GM12878 (cell line): Measurements from ENCODE around the gene DMRTB1. TPM values are rescaled to one million over a fixed set of nuclear protein-coding genes. Genes with fewer than 3 reads are reported as not detected.

Experiments used
- ATAC-seq: fragments of 200-7000 bp; cut with Tn5 transposase; 3 replicates; pipeline ENCODE4 v1.9.1; 2020; ENCODE audit warnings: mild to moderate bottlenecking, moderate library complexity
- BruUV-seq: library from RNA; stranded (reverse); fragments of 400-500 nt; replicated peaks from 2 replicates; lab custom pipeline; 2021; lab: Mats Ljungman, UMichigan
- CTCF ChIA-PET: fragments of 300-600 bp; sonication (Branson Sonifier 250); formaldehyde crosslinking; extraction: SDS; loops from one replicate; lab custom pipeline; 2021; ENCODE audit warnings: inconsistent platforms; lab: Yijun Ruan, JAX
- POLR2A ChIA-PET: fragments of 350-600 bp; formaldehyde crosslinking; extraction: SDS; loops from one replicate; lab custom pipeline; 2021; ENCODE audit warnings: inconsistent platforms; lab: Charles Lee
- RAD21 ChIA-PET: fragments of 300-600 bp; sonication (Branson Sonifier 250); formaldehyde crosslinking; loops from one replicate; lab custom pipeline; 2023; ENCODE audit warnings: antibody characterized with exemption; ENCODE audit not compliant: unreplicated experiment; lab: Charles Lee
- SMC1A ChIA-PET: fragments of 300-600 bp; sonication (Branson Sonifier 250); formaldehyde crosslinking; loops from one replicate; lab custom pipeline; 2023; ENCODE audit not compliant: unreplicated experiment, uncharacterized antibody; lab: Charles Lee
- DNase-seq: peaks from one replicate; pipeline ENCODE4 v3.0.0-alpha.2; 2011; ENCODE audit warnings: low read depth, low spot score
- FAIRE-seq: peaks from 3 replicates; lab custom pipeline; 2011; peaks lifted over from hg19 to GRCh38; lab: Jason Lieb, UNC
- H2AFZ ChIP-seq: 2 replicates; pipeline ENCODE4 v1.6.0; 2011; ENCODE audit warnings: low read depth, low read length, control low read depth; ENCODE audit not compliant: control insufficient read depth
- H3K27ac ChIP-seq: 2 replicates; pipeline ENCODE4 v1.5.1; 2011; ENCODE audit warnings: control low read depth; ENCODE audit not compliant: control insufficient read depth, insufficient read depth
- H3K27me3 ChIP-seq, 2 experiments: replicated peaks in 1 of 2; 2 replicates each; pipeline versions ENCODE4 v1.6.0 to v1.6.1; 2011; ENCODE audit warnings: low read length in 1 of 2; ENCODE audit not compliant: control insufficient read depth in 2 of 2, insufficient read depth in 2 of 2
- H3K36me3 ChIP-seq, 2 experiments: 2 replicates each; pipeline ENCODE4 v1.5.1; 2011; ENCODE audit warnings: low read length in 1 of 2; ENCODE audit not compliant: control insufficient read depth in 2 of 2, insufficient read depth in 2 of 2
- H3K4me1 ChIP-seq: 2 replicates; pipeline ENCODE4 v1.6.1; 2011; ENCODE audit warnings: mild to moderate bottlenecking, low read length, moderate library complexity, mixed read lengths; ENCODE audit not compliant: control insufficient read depth, insufficient read depth
- H3K4me2 ChIP-seq: 2 replicates; pipeline ENCODE4 v1.6.0; 2011; ENCODE audit warnings: control low read depth; ENCODE audit not compliant: control insufficient read depth, insufficient read depth
- H3K4me3 ChIP-seq: fragments of 200-600 bp; sonication (generic); 2 replicates; pipeline ENCODE4 v1.5.1; 2016
- H3K79me2 ChIP-seq: 2 replicates; pipeline ENCODE4 v1.6.0; 2011; ENCODE audit warnings: low read length; ENCODE audit not compliant: control insufficient read depth, insufficient read depth
- H3K9ac ChIP-seq: 2 replicates; pipeline ENCODE4 v1.8.0; 2011; ENCODE audit warnings: low read length, control low read depth, mixed read lengths; ENCODE audit not compliant: control insufficient read depth, insufficient read depth
- H3K9me3 ChIP-seq: replicated peaks from 3 replicates; pipeline ENCODE4 v1.5.1; 2011; ENCODE audit warnings: mild to moderate bottlenecking, low read length; ENCODE audit not compliant: control insufficient read depth, insufficient read depth
- H4K20me1 ChIP-seq: 2 replicates; pipeline ENCODE4 v1.6.0; 2011; ENCODE audit not compliant: control insufficient read depth, insufficient read depth
- BCL11A ChIP-seq: IDR thresholded peaks from 2 replicates; pipeline ENCODE4 v1.6.1; 2011; ENCODE audit warnings: low read depth, low read length
- CBFB ChIP-seq: IDR thresholded peaks from 2 replicates; pipeline ENCODE4 v1.6.1; 2016; ENCODE audit warnings: antibody characterized with exemption, low read depth
- FOXK2 ChIP-seq: fragments of 450-650 bp; IDR thresholded peaks from 2 replicates; pipeline ENCODE4 v1.6.1; 2017; ENCODE audit warnings: mild to moderate bottlenecking, moderate library complexity
- LARP7 ChIP-seq: fragments of 450-650 bp; IDR thresholded peaks from 2 replicates; pipeline ENCODE4 v1.6.1; 2017; ENCODE audit warnings: mild to moderate bottlenecking
- SP1 ChIP-seq: IDR thresholded peaks from one replicate; pipeline ENCODE4 v1.6.1; 2011; ENCODE audit warnings: low read depth, low read length
- ZBED1 ChIP-seq: IDR thresholded peaks from 2 replicates; pipeline ENCODE4 v1.6.1; 2016; ENCODE audit warnings: borderline replicate concordance
- ZNF384 ChIP-seq: IDR thresholded peaks from 2 replicates; pipeline ENCODE4 v1.6.1; 2012; ENCODE audit warnings: low read depth, mild to moderate bottlenecking, low read length, improper control_type of control experiment, borderline replicate concordance
- WGBS: methylation state at CpG from one replicate; pipeline ENCODE4 v1.1.6; 2016; ENCODE audit warnings: low lambda C conversion rate; ENCODE audit not compliant: insufficient replicate concordance, insufficient coverage; ENCODE audit errors: missing lambda C conversion rate; 5-methylcytosine and 5-hydroxymethylcytosine counted together
- in situ Hi-C: fragments of 300-500 bp; cut with MboI; formaldehyde crosslinking; loops from 9 replicates; pipeline ENCODE4 v1.14.3; 2018; ENCODE audit warnings: mixed read lengths
- intact Hi-C: fragments of 100-400 bp; cut with micrococcal nuclease; formaldehyde crosslinking; loops from one replicate; pipeline ENCODE4 v1.14.2; 2022; ENCODE audit not compliant: unreplicated experiment
- polyA plus RNA-seq, 11 experiments: library from polyadenylated mRNA; depleted of rRNA in 4 of 11; unstranded in 6 of 11; stranded (reverse) in 5 of 11; fragments of >200 nt; fragmentation: Nextera tagmentation in 4 of 11; fragmentation: Illumina TruSeq in 1 of 11; extraction: Ambion mirVana in 4 of 11; extraction: Trizol in 1 of 11; gene quantifications; 1 replicate in 1 of 11; 2 replicates in 10 of 11; pipeline versions ENCODE4 v1.2.1 to v1.2.3, GENCODE V29; 2011 to 2016; ENCODE audit warnings: inconsistent platforms in 2 of 11, missing spikeins in 2 of 11, low read depth in 1 of 11
- total RNA-seq, 4 experiments: library from RNA; depleted of rRNA in 3 of 4; stranded (reverse); fragments of >200 nt in 3 of 4; fragmentation: Illumina TruSeq in 1 of 4; extraction: Trizol in 1 of 4; gene quantifications; 2 replicates each; pipeline versions ENCODE4 v1.2.1 to v1.2.3, GENCODE V29; 2013 to 2021
- TF ChIP-seq, protein P1 (sequence below): fragments of 450-650 bp; formaldehyde crosslinking; IDR thresholded peaks from 2 replicates; pipeline ENCODE4 v1.4.0; 2022; ENCODE audit warnings: mild to moderate bottlenecking, moderate library complexity
- TF ChIP-seq, protein P2 (sequence below), 3 experiments: IDR thresholded peaks in 2 of 3; conservative IDR thresholded peaks in 1 of 3; 2 replicates each; pipeline ENCODE4 v1.5.1; 2011; ENCODE audit warnings: low read depth in 3 of 3, low read length in 3 of 3, mild to moderate bottlenecking in 3 of 3, control low read depth in 2 of 3, moderate library complexity in 2 of 3, inconsistent platforms in 1 of 3, mixed read lengths in 1 of 3; ENCODE audit not compliant: control insufficient read depth in 2 of 3, insufficient read depth in 1 of 3; ENCODE audit errors: extremely low read depth in 1 of 3
- TF ChIP-seq, protein P3 (sequence below): fragments of 450-650 bp; IDR thresholded peaks from 2 replicates; pipeline ENCODE4 v1.6.1; 2017; ENCODE audit warnings: mild to moderate bottlenecking, low read depth, inconsistent platforms; ENCODE audit not compliant: poor library complexity, severe bottlenecking
- TF ChIP-seq, protein P4 (sequence below): IDR thresholded peaks from 2 replicates; pipeline ENCODE4 v1.6.1; 2012; ENCODE audit warnings: improper control_type of control experiment, low read depth, low read length; ENCODE audit not compliant: insufficient replicate concordance

The DMRTB1 gene
- total and polyA plus RNA-seq, 10 of the 15 experiments (the other 5 are each of a cell fraction or from before 2014, with no cell fraction given) = not detected

DNA sequence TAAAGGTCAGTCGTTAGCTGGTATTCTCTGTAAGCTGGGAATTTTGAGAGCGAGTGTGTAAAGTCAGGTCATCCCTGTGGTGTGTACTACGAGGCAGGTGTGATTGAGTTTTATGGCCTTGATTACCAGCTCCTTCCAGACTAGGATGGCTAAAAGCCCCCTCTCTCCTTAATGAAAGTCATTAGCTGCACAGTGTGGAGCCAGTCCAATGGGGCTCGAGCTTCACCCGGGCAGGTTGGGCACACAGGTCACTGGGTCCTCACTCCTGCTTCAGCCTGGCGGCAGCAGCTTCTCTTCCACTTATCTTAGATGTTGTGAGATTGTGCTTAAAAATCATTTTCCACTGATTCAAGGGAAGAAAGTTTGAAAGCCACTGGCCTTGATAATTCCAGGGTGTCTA lies 3.0 kb downstream of the DMRTB1 start:
- in situ Hi-C loops = no loop called here

More for the DNA sequence above, 3.0 kb downstream of the DMRTB1 start:
- intact Hi-C loops = no loop called here
- WGBS = 37% methylated on average over 6 of the region's 6 CpGs
- ChIA-PET RAD21 (no interaction called here), SMC1A (interaction anchor here (1.0 kb wide), 1 partner anchor 292 kb away, joined by 3 read pairs; no protein-coding TSS in a partner anchor), CTCF (interaction anchor here (1.9 kb wide), 1 partner anchor 9 kb away, joined by 5 read pairs; no protein-coding TSS in a partner anchor), POLR2A (no interaction called here)
- FAIRE-seq = no peak
- no peaks in the 10 kb centered on the region for H3K36me3 ChIP-seq
- H3K27ac ChIP-seq = no peak overlapping the region
- no peak for DNase-seq
- H2AFZ ChIP-seq = no peak overlapping the region
- no peaks in the 10 kb centered on the region for H4K20me1 ChIP-seq
- H3K27me3 ChIP-seq = no peaks in the 10 kb centered on the region; a peak in 1 of 4 replicates
- H3K9me3 ChIP-seq = no peaks in the 10 kb centered on the region
- no TSS peak for BruUV-seq
- no peaks in the 10 kb centered on the region for H3K4me1 ChIP-seq
- no peak overlapping the region for H3K4me2 ChIP-seq
- TF ChIP-seq LARP7 (no peak), ZNF384 (no peak), BCL11A (no peak), FOXK2 (no peak), CBFB (no peak), ZBED1 (no peak), SP1 (no peak)
- TF ChIP-seq, protein P1, sequence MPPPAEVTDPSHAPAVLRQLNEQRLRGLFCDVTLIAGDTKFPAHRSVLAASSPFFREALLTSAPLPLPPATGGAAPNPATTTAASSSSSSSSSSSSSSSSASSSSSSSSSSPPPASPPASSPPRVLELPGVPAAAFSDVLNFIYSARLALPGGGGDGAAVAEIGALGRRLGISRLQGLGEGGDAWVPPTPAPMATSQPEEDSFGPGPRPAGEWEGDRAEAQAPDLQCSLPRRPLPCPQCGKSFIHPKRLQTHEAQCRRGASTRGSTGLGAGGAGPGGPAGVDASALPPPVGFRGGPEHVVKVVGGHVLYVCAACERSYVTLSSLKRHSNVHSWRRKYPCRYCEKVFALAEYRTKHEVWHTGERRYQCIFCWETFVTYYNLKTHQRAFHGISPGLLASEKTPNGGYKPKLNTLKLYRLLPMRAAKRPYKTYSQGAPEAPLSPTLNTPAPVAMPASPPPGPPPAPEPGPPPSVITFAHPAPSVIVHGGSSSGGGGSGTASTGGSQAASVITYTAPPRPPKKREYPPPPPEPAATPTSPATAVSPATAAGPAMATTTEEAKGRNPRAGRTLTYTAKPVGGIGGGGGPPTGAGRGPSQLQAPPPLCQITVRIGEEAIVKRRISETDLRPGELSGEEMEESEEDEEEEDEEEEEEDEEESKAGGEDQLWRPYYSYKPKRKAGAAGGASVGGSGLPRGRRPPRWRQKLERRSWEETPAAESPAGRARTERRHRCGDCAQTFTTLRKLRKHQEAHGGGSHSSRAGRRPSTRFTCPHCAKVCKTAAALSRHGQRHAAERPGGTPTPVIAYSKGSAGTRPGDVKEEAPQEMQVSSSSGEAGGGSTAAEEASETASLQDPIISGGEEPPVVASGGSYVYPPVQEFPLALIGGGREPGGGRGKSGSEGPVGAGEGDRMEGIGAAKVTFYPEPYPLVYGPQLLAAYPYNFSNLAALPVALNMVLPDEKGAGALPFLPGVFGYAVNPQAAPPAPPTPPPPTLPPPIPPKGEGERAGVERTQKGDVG = no peak
- TF ChIP-seq, protein P2, sequence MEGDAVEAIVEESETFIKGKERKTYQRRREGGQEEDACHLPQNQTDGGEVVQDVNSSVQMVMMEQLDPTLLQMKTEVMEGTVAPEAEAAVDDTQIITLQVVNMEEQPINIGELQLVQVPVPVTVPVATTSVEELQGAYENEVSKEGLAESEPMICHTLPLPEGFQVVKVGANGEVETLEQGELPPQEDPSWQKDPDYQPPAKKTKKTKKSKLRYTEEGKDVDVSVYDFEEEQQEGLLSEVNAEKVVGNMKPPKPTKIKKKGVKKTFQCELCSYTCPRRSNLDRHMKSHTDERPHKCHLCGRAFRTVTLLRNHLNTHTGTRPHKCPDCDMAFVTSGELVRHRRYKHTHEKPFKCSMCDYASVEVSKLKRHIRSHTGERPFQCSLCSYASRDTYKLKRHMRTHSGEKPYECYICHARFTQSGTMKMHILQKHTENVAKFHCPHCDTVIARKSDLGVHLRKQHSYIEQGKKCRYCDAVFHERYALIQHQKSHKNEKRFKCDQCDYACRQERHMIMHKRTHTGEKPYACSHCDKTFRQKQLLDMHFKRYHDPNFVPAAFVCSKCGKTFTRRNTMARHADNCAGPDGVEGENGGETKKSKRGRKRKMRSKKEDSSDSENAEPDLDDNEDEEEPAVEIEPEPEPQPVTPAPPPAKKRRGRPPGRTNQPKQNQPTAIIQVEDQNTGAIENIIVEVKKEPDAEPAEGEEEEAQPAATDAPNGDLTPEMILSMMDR (IDR thresholded peaks at IDR 0.05 in 2 of 3, conservative IDR thresholded peaks at IDR 0.05 in 1 of 3; ENCODE audit: control insufficient read depth in 2 of 3, extremely low read depth in 1 of 3, insufficient read depth in 1 of 3, low read depth in 3 of 3, low read length in 3 of 3) = no peak
- TF ChIP-seq, protein P3, sequence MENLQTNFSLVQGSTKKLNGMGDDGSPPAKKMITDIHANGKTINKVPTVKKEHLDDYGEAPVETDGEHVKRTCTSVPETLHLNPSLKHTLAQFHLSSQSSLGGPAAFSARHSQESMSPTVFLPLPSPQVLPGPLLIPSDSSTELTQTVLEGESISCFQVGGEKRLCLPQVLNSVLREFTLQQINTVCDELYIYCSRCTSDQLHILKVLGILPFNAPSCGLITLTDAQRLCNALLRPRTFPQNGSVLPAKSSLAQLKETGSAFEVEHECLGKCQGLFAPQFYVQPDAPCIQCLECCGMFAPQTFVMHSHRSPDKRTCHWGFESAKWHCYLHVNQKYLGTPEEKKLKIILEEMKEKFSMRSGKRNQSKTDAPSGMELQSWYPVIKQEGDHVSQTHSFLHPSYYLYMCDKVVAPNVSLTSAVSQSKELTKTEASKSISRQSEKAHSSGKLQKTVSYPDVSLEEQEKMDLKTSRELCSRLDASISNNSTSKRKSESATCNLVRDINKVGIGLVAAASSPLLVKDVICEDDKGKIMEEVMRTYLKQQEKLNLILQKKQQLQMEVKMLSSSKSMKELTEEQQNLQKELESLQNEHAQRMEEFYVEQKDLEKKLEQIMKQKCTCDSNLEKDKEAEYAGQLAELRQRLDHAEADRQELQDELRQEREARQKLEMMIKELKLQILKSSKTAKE = no peak
- TF ChIP-seq, protein P4, sequence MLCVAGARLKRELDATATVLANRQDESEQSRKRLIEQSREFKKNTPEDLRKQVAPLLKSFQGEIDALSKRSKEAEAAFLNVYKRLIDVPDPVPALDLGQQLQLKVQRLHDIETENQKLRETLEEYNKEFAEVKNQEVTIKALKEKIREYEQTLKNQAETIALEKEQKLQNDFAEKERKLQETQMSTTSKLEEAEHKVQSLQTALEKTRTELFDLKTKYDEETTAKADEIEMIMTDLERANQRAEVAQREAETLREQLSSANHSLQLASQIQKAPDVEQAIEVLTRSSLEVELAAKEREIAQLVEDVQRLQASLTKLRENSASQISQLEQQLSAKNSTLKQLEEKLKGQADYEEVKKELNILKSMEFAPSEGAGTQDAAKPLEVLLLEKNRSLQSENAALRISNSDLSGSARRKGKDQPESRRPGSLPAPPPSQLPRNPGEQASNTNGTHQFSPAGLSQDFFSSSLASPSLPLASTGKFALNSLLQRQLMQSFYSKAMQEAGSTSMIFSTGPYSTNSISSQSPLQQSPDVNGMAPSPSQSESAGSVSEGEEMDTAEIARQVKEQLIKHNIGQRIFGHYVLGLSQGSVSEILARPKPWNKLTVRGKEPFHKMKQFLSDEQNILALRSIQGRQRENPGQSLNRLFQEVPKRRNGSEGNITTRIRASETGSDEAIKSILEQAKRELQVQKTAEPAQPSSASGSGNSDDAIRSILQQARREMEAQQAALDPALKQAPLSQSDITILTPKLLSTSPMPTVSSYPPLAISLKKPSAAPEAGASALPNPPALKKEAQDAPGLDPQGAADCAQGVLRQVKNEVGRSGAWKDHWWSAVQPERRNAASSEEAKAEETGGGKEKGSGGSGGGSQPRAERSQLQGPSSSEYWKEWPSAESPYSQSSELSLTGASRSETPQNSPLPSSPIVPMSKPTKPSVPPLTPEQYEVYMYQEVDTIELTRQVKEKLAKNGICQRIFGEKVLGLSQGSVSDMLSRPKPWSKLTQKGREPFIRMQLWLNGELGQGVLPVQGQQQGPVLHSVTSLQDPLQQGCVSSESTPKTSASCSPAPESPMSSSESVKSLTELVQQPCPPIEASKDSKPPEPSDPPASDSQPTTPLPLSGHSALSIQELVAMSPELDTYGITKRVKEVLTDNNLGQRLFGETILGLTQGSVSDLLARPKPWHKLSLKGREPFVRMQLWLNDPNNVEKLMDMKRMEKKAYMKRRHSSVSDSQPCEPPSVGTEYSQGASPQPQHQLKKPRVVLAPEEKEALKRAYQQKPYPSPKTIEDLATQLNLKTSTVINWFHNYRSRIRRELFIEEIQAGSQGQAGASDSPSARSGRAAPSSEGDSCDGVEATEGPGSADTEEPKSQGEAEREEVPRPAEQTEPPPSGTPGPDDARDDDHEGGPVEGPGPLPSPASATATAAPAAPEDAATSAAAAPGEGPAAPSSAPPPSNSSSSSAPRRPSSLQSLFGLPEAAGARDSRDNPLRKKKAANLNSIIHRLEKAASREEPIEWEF = no peak
- no peaks in the 10 kb centered on the region for H3K79me2 ChIP-seq
- H3K9ac ChIP-seq = no peak overlapping the region
- no peak for ATAC-seq
- H3K4me3 ChIP-seq = no peak overlapping the region
